GM19324 (cell line): Measurements from ENCODE around the gene GMCL2.

Experiments used
- ATAC-seq: cut with Tn5 transposase; IDR thresholded peaks from one replicate; pipeline ENCODE4 v1.9.1; 2021; ENCODE audit warnings: mild to moderate bottlenecking, moderate library complexity; ENCODE audit not compliant: unreplicated experiment, low FRiP score

The GMCL2 gene

GRCh38 chr5:178222292-178222691 lies 35.1 kb upstream of the GMCL2 start:
- ATAC-seq = no peak

- ATAC-seq = no peak
Measured at GRCh38 chr5:178221853-178222252, 34.7 kb upstream of the GMCL2 start.

GRCh38 chr5:178221282-178221681 lies 34.1 kb upstream of the GMCL2 start:
- ATAC-seq = no peak

- ATAC-seq = no peak
Measured at GRCh38 chr5:178218827-178219226, 31.7 kb upstream of the GMCL2 start.

- no peak for ATAC-seq
Measured at GRCh38 chr5:178218237-178218776, 31.1 kb upstream of the GMCL2 start.

GRCh38 chr5:178216779-178217178 lies 29.6 kb upstream of the GMCL2 start:
- ATAC-seq = no peak

GRCh38 chr5:178216088-178216534 lies 28.9 kb upstream of the GMCL2 start:
- no peak for ATAC-seq

GRCh38 chr5:178215280-178216002 lies 28.3 kb upstream of the GMCL2 start:
- ATAC-seq = no peak

- ATAC-seq = no peak
Measured at GRCh38 chr5:178214160-178214803, 27.1 kb upstream of the GMCL2 start.

GRCh38 chr5:178213748-178214151 lies 26.6 kb upstream of the GMCL2 start:
- ATAC-seq = no peak

GRCh38 chr5:178213003-178213461 lies 25.9 kb upstream of the GMCL2 start:
- ATAC-seq = no peak

- no peak for ATAC-seq
Measured at GRCh38 chr5:178212241-178213002, 25.3 kb upstream of the GMCL2 start.

GRCh38 chr5:178211095-178212048 lies 24.2 kb upstream of the GMCL2 start:
- no peak for ATAC-seq

- no peak for ATAC-seq
Measured at GRCh38 chr5:178210686-178211085, 23.5 kb upstream of the GMCL2 start.

- ATAC-seq = no peak
Measured at GRCh38 chr5:178210073-178210535, 22.9 kb upstream of the GMCL2 start.

- no peak for ATAC-seq
Measured at GRCh38 chr5:178209334-178210072, 22.3 kb upstream of the GMCL2 start.

GRCh38 chr5:178208540-178209227 lies 21.5 kb upstream of the GMCL2 start:
- no peak for ATAC-seq

- ATAC-seq = no peak
Measured at GRCh38 chr5:178207917-178208280, 20.7 kb upstream of the GMCL2 start.
